ENCODE measurements around the gene LPAR2. TPM values are rescaled to one million over a fixed set of nuclear protein-coding genes. Genes with fewer than 3 reads are reported as not detected.

The LPAR2 gene
- polyA plus RNA-seq (7.3 to 12.4 TPM (median 10.4 TPM) in 3 replicates), polyA minus RNA-seq (7.6 to 17.5 TPM (median 8.4 TPM) in 3 replicates)
- polyA plus RNA-seq (2011; ENCODE audit: low read depth): 3.8 TPM
- polyA plus RNA-seq (2011; cell fraction: cytosol; rRNA removed): 5.1 and 8.6 TPM in 2 replicates
- polyA plus RNA-seq (2011; cell fraction: nucleus; rRNA removed): 27.3 and 38.4 TPM in 2 replicates
- polyA plus RNA-seq (2012; ENCODE audit: low replicate concordance): 11.7 and 16.1 TPM in 2 replicates
- 5.6 TPM for polyA minus RNA-seq (2011; cell fraction: cytosol; rRNA and poly(A)+ RNA removed)
- polyA minus RNA-seq (2011; cell fraction: nucleus; rRNA and poly(A)+ RNA removed): 10.0 and 12.0 TPM in 2 replicates

DNA sequence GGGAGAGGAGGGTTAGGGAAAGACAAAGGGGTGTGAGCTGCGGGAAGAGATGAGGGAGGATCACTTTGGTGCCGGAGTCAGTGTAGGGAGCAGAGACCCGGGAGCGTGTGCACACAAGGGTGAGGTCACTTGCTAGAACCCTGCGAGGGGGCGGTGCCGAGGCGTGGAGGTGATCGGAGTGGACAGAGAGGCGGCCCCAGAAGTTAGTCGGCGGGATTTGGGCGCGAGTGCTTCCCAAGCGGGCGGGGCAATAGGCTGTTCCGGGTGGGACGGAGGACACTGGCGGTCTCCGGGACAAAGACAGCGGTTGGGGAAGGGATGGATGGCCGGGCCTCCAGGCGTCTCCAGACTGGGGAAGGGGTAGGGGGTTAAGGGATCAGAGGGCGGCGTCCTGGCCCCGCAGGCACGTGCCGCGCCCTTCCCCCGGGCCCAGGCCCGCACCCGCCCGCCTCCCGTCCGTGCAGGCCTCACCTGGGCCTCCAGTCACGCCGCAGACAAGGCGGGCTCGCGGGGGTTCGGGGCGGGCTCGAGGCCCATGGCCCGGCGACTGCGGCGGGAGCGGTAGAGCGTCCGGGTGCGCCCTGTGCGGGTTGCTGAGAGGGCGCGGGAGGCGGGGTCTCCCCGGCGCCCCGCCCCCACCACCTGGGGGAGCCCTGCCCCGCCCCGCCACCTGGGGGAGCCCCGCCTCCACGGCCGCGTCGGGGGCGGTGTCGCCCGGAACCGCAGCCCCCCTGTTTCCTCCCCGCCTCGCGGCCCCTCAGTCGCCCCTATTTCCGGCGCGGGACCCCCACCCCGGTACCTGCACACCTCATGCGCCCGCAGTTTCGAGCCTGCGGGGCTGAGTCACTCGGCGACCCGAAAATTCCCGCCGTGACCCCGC is at the start of gene LPAR2:
Gene LPAR2 (minus strand): TSS at position 600 of the 880 bp plus-strand sequence. CDS start 945 bp downstream, outside the sequence.
- peaks cover 3% of the 10 kb centered on the region for H3K79me2 ChIP-seq (ENCODE audit: control insufficient read depth, insufficient read depth, low read length)
- H2AFZ ChIP-seq (ENCODE audit: control insufficient read depth, low read length): peak within 1 kb of the TSS; percentile 52
- DNase-seq (ENCODE audit: low read depth, low spot score) (peak; percentile 40), FAIRE-seq (peak; percentile 48)
- peak within 1 kb of the TSS; percentile 93 for H3K4me2 ChIP-seq (ENCODE audit: control insufficient read depth, extremely low read depth, insufficient read depth, low read depth, low read length)
- H3K9me1 ChIP-seq (ENCODE audit: control insufficient read depth, extremely low read depth, insufficient read depth, low read length): no peaks in the 10 kb centered on the region
- no peak for TF ChIP-seq EZH2 (IDR thresholded peaks at IDR 0.05; ENCODE audit: low read length)
- TF ChIP-seq, protein P1, sequence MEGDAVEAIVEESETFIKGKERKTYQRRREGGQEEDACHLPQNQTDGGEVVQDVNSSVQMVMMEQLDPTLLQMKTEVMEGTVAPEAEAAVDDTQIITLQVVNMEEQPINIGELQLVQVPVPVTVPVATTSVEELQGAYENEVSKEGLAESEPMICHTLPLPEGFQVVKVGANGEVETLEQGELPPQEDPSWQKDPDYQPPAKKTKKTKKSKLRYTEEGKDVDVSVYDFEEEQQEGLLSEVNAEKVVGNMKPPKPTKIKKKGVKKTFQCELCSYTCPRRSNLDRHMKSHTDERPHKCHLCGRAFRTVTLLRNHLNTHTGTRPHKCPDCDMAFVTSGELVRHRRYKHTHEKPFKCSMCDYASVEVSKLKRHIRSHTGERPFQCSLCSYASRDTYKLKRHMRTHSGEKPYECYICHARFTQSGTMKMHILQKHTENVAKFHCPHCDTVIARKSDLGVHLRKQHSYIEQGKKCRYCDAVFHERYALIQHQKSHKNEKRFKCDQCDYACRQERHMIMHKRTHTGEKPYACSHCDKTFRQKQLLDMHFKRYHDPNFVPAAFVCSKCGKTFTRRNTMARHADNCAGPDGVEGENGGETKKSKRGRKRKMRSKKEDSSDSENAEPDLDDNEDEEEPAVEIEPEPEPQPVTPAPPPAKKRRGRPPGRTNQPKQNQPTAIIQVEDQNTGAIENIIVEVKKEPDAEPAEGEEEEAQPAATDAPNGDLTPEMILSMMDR (optimal IDR thresholded peaks at IDR 0.05 in 1 of 3, IDR thresholded peaks at IDR 0.05 in 1 of 3, conservative IDR thresholded peaks at IDR 0.05 in 1 of 3; ENCODE audit: extremely low read depth in 1 of 3, insufficient read depth in 2 of 3, low read length in 3 of 3): no peak
- H3K4me3 ChIP-seq (ENCODE audit: control insufficient read depth in 2 of 3, extremely low read depth in 1 of 3, insufficient read depth in 2 of 3, low read depth in 1 of 3, low read length in 3 of 3): peak within 1 kb of the TSS; percentile 64 to 75 (median 73)
- H3K4me1 ChIP-seq (ENCODE audit: control insufficient read depth, extremely low read depth, insufficient read depth, low read length): peaks cover 5% of the 10 kb centered on the region
- H3K27me3 ChIP-seq (ENCODE audit: control insufficient read depth, extremely low read depth, insufficient read depth, low read length): no peaks in the 10 kb centered on the region
- H3K9me3 ChIP-seq (ENCODE audit: control insufficient read depth, low read depth, low read length): no peaks in the 10 kb centered on the region
- peaks cover 4 to 7% of the 10 kb centered on the region in 2 experiments for H3K36me3 ChIP-seq (ENCODE audit: control insufficient read depth in 2 of 2, extremely low read depth in 1 of 2, insufficient read depth in 2 of 2, low read length in 2 of 2)
- H4K20me1 ChIP-seq (ENCODE audit: control insufficient read depth, extremely low read depth, insufficient read depth, low read length): peaks cover 3% of the 10 kb centered on the region
- H3K9ac ChIP-seq (ENCODE audit: control insufficient read depth, extremely low read depth, insufficient read depth, low read length): peak within 1 kb of the TSS; percentile 79
- peak within 1 kb of the TSS; percentile 69 for H3K27ac ChIP-seq (ENCODE audit: control insufficient read depth, insufficient read depth, low read length)
- dilution Hi-C loops (cut with MboI; ENCODE audit: extremely low pct_ligation_motif_present, low sequenced_read_pairs): no loop called here

DNA sequence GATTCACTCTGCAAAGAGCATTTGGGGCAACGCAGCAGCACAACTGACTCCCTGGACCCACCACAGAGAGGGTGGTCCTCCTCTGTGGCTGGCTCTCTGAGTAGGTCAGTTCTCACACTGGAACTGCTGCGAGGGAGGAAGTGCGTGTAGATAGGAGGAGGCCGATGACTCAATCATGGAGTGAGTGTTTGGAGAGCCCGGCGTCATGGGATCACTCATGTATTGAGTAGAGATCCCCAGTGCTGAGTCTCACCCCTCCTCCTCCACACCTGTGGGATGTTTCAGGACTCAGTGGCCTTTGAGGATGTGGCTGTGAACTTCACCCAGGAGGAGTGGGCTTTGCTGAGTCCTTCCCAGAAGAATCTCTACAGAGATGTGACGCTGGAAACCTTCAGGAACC is 49.6 kb upstream of the LPAR2 start:
- Histone ChIP-seq H3K9me3 (ENCODE audit: control insufficient read depth, low read depth, low read length) (peaks cover 25% of the 10 kb centered on the region), H3K27me3 (ENCODE audit: control insufficient read depth, extremely low read depth, insufficient read depth, low read length) (no peaks in the 10 kb centered on the region), H3K36me3 (ENCODE audit: control insufficient read depth in 2 of 2, extremely low read depth in 1 of 2, insufficient read depth in 2 of 2, low read length in 2 of 2) (peaks cover 18 to 19% of the 10 kb centered on the region in 2 experiments), H3K4me3 (ENCODE audit: control insufficient read depth in 2 of 3, extremely low read depth in 1 of 3, insufficient read depth in 2 of 3, low read depth in 1 of 3, low read length in 3 of 3) (no peak overlapping the region), H3K9ac (ENCODE audit: control insufficient read depth, extremely low read depth, insufficient read depth, low read length) (no peak overlapping the region), H3K27ac (ENCODE audit: control insufficient read depth, insufficient read depth, low read length) (no peak overlapping the region), H3K9me1 (ENCODE audit: control insufficient read depth, extremely low read depth, insufficient read depth, low read length) (no peaks in the 10 kb centered on the region), H3K4me2 (ENCODE audit: control insufficient read depth, extremely low read depth, insufficient read depth, low read depth, low read length) (no peak overlapping the region), H3K79me2 (ENCODE audit: control insufficient read depth, insufficient read depth, low read length) (peaks cover 10% of the 10 kb centered on the region), H4K20me1 (ENCODE audit: control insufficient read depth, extremely low read depth, insufficient read depth, low read length) (no peaks in the 10 kb centered on the region), H2AFZ (ENCODE audit: control insufficient read depth, low read length) (no peak overlapping the region), H3K4me1 (ENCODE audit: control insufficient read depth, extremely low read depth, insufficient read depth, low read length) (no peaks in the 10 kb centered on the region)
- no peak for TF ChIP-seq EZH2 (IDR thresholded peaks at IDR 0.05; ENCODE audit: low read length)
- TF ChIP-seq, protein P1 (optimal IDR thresholded peaks at IDR 0.05 in 1 of 3, IDR thresholded peaks at IDR 0.05 in 1 of 3, conservative IDR thresholded peaks at IDR 0.05 in 1 of 3; ENCODE audit: extremely low read depth in 1 of 3, insufficient read depth in 2 of 3, low read length in 3 of 3): no peak
- DNase-seq (ENCODE audit: low read depth, low spot score) (no peak), FAIRE-seq (no peak)
- dilution Hi-C loops (cut with MboI; ENCODE audit: extremely low pct_ligation_motif_present, low sequenced_read_pairs): no loop called here

Measured in keratinocyte (primary cell).